ENCODE measurements around the gene RNF32. TPM values are rescaled to one million over a fixed set of nuclear protein-coding genes. Genes with fewer than 3 reads are reported as not detected.

Gene RNF32
- total and polyA plus RNA-seq, 2 of the 13 experiments (the other 11 are each of a cell fraction or from before 2014, with no cell fraction given), result not detected

GRCh38 chr7:156655251-156655650, 14.7 kb downstream of the RNF32 start:
- CTCF ChIA-PET (ENCODE audit: low intra/inter-chr PET ratio, low total read pairs), result no interaction called here
- FAIRE-seq (no peak), DNase-seq (ENCODE audit: low spot score) (no peak), ATAC-seq (no peak)
- intact Hi-C loops (cut with micrococcal nuclease; ENCODE audit: unreplicated experiment) (no loop called here), in situ Hi-C loops (cut with HindIII; ENCODE audit: extremely low pct_ligation_motif_present, low pct_unique_long_range_greater_than_20kb) (loop anchor here (10.0 kb wide), 1 partner anchor 110 kb away; no protein-coding TSS in a partner anchor)
- H3K4me3 ChIP-seq (replicated peaks in 1 of 3; ENCODE audit: insufficient read depth in 1 of 3, low read depth in 2 of 3, low read length in 3 of 3), result no peak overlapping the region
- no peak overlapping the region for H3K27ac ChIP-seq (ENCODE audit: extremely low read length, insufficient read depth, low read length)
- no peaks in the 10 kb centered on the region for H3K79me2 ChIP-seq (ENCODE audit: insufficient read depth, low read length)
- WGBS (ENCODE audit: low lambda C conversion rate), result 80% methylated on average over 6 of the region's 6 CpGs
- no peaks in the 10 kb centered on the region for H3K27me3 ChIP-seq (ENCODE audit: control insufficient read depth in 1 of 2, insufficient read depth in 2 of 2, low read length in 2 of 2)
- no peak overlapping the region for H3K4me2 ChIP-seq (ENCODE audit: low read depth, low read length)
- no peak overlapping the region for H3K9ac ChIP-seq (ENCODE audit: insufficient read depth, low read depth, low read length)
- 0 out of 2 replicates have a peak, but pooled peaks cover 2% of the 10 kb centered on the region for H3K4me1 ChIP-seq (ENCODE audit: insufficient read depth, low read length)
- BruUV-seq (replicated peaks), result no TSS peak
- no peak for TF ChIP-seq ZNF883 (CRISPR knock-in tag; IDR thresholded peaks at IDR 0.05; ENCODE audit: not compliant biosample characterization)
- TF ChIP-seq KLF13 (CRISPR knock-in tag; IDR thresholded peaks at IDR 0.05), result no peak
- TF ChIP-seq MIXL1 (CRISPR knock-in tag; IDR thresholded peaks at IDR 0.05), result no peak
- no peak for TF ChIP-seq MLX (CRISPR knock-in tag; IDR thresholded peaks at IDR 0.05)
- TF ChIP-seq ZNF367 (CRISPR knock-in tag; IDR thresholded peaks at IDR 0.05; ENCODE audit: borderline replicate concordance), result no peak
- no peak for TF ChIP-seq EEA1 (CRISPR knock-in tag; IDR thresholded peaks at IDR 0.05; ENCODE audit: borderline replicate concordance)
- no peak for TF ChIP-seq ZNF609 (CRISPR knock-in tag; IDR thresholded peaks at IDR 0.05; ENCODE audit: borderline replicate concordance)
- TF ChIP-seq LCORL (IDR thresholded peaks at IDR 0.05), result no peak
- TF ChIP-seq LCORL (CRISPR knock-in tag; IDR thresholded peaks at IDR 0.05), result no peak
- no peak for TF ChIP-seq GABPB1 (CRISPR knock-in tag; IDR thresholded peaks at IDR 0.05)
- no peak for TF ChIP-seq ESRRA (CRISPR knock-in tag; IDR thresholded peaks at IDR 0.05; ENCODE audit: low read depth)
- TF ChIP-seq SNRNP70 (IDR thresholded peaks at IDR 0.05; ENCODE audit: low read depth, low read length), result no peak
- no peak for TF ChIP-seq PRMT3 (CRISPR knock-in tag; IDR thresholded peaks at IDR 0.05; ENCODE audit: borderline replicate concordance, low read depth)
- no peak for TF ChIP-seq MAFG (CRISPR knock-in tag; IDR thresholded peaks at IDR 0.05)
- TF ChIP-seq ZNF703 (CRISPR knock-in tag; IDR thresholded peaks at IDR 0.05; ENCODE audit: borderline replicate concordance), result no peak
- no peak for TF ChIP-seq ZSCAN5A (CRISPR knock-in tag; IDR thresholded peaks at IDR 0.05; ENCODE audit: borderline replicate concordance)
- no peak for TF ChIP-seq ZNF720 (CRISPR knock-in tag; IDR thresholded peaks at IDR 0.05)
- TF ChIP-seq PHB2 (IDR thresholded peaks at IDR 0.05; ENCODE audit: partially characterized antibody), result no peak
- no peak for TF ChIP-seq ZNF557 (CRISPR knock-in tag; IDR thresholded peaks at IDR 0.05)
- no peaks in the 10 kb centered on the region for H3K9me3 ChIP-seq (ENCODE audit: low read length)
- H3K36me3 ChIP-seq (replicated peaks in 1 of 2; ENCODE audit: control insufficient read depth in 1 of 2, insufficient read depth in 2 of 2, low read length in 2 of 2), result no peaks in the 10 kb centered on the region
- no peaks in the 10 kb centered on the region for H4K20me1 ChIP-seq (ENCODE audit: insufficient read depth, low read length)
- POLR2A ChIA-PET, result no interaction called here
- no peak overlapping the region for H2AFZ ChIP-seq (ENCODE audit: low read length)

Measured in HepG2 (cell line).